Measurements from ENCODE around the gene CBX1. TPM values are rescaled to one million over a fixed set of nuclear protein-coding genes. Genes with fewer than 3 reads are reported as not detected.

Gene CBX1
- total and polyA plus RNA-seq, 2 of the 4 experiments (the other 2 are of a cell fraction): 35.0 to 54.9 TPM

GRCh38 chr17:48102043-48102750, 919 bp upstream of the CBX1 start:
- H4K8ac ChIP-seq (ENCODE audit: low read depth in 2 of 2, low read length in 2 of 2): peak overlapping the region; percentile 26 to 90; a peak in 2 of 4 replicates
- no peak overlapping the region for H3K4ac ChIP-seq (ENCODE audit: low read depth, low read length)
- dilution Hi-C loops (cut with HindIII; ENCODE audit: low sequenced_read_pairs, unreplicated experiment) (no loop called here), in situ Hi-C loops (cut with MboI; ENCODE audit: low sequenced_read_pairs) (no loop called here), intact Hi-C loops (cut with micrococcal nuclease) (no loop called here)
- WGBS, 2 experiments (ENCODE audit: extremely low coverage in 2 of 2, insufficient read length in 1 of 2): 88% methylated on average over 6 of the region's 19 CpGs; no CpG with 5 or more reads in 1 of the 2 experiments
- H2BK15ac ChIP-seq (ENCODE audit: low read depth, low read length): no peak overlapping the region
- H3K9ac ChIP-seq (ENCODE audit: low read depth, low read length): no peak overlapping the region
- no peak overlapping the region for H2AFZ ChIP-seq (replicated peaks; ENCODE audit: low read length, poor library complexity)
- H3K56ac ChIP-seq (ENCODE audit: extremely low read depth, insufficient read depth, low read length): no peak overlapping the region
- no peak overlapping the region for H2AK9ac ChIP-seq (replicated peaks; ENCODE audit: low read depth, low read length, poor library complexity)
- no peak overlapping the region for H3K4me2 ChIP-seq (ENCODE audit: low read depth, low read length)
- DNase-seq (no peak), ATAC-seq (ENCODE audit: low read depth) (no peak)
- H3K14ac ChIP-seq (replicated peaks; ENCODE audit: low read depth, low read length): no peak overlapping the region
- H3K23ac ChIP-seq (ENCODE audit: low read depth, low read length): no peak overlapping the region
- ChIA-PET POLR2A (ENCODE audit: unreplicated experiment) (no interaction called here), CTCF (no interaction called here)
- H2BK20ac ChIP-seq (ENCODE audit: low read depth, low read length): no peak overlapping the region
- no peak overlapping the region for H4K91ac ChIP-seq (ENCODE audit: insufficient read depth, low read depth, low read length)
- H3K4me1 ChIP-seq (ENCODE audit: control insufficient read depth, insufficient read depth, low read length): peaks cover 2% of the 10 kb centered on the region; the same call in 1 of the 2 replicates
- H3K79me1 ChIP-seq (ENCODE audit: low read depth in 1 of 2, low read length in 2 of 2): peaks cover 0 to 14% of the 10 kb centered on the region in 2 experiments; a peak in 2 of 4 replicates
- H2BK120ac ChIP-seq (ENCODE audit: low read depth, low read length): no peak overlapping the region
- no peak overlapping the region for H3K27ac ChIP-seq (ENCODE audit: insufficient read depth, low read length)
- H3K18ac ChIP-seq (ENCODE audit: low read depth, low read length): no peak overlapping the region
- no peaks in the 10 kb centered on the region for H3K9me1 ChIP-seq (ENCODE audit: insufficient read depth, low read length)
- no peaks in the 10 kb centered on the region for H3K36me3 ChIP-seq (ENCODE audit: control insufficient read depth, insufficient read depth, low read length)
- H4K20me1 ChIP-seq (ENCODE audit: insufficient read depth, low read length): peaks cover 24% of the 10 kb centered on the region
- no peak overlapping the region for H2AK5ac ChIP-seq (ENCODE audit: low read depth, low read length)
- TF ChIP-seq MAFK (IDR thresholded peaks at IDR 0.05; ENCODE audit: low read depth, low read length): no peak
- TF ChIP-seq SMC3 (IDR thresholded peaks at IDR 0.05; ENCODE audit: low read depth, low read length): no peak
- TF ChIP-seq ELK1 (IDR thresholded peaks at IDR 0.05; ENCODE audit: borderline replicate concordance, low read depth, low read length): no peak
- TF ChIP-seq NFE2L2 (IDR thresholded peaks at IDR 0.05; ENCODE audit: low read depth, low read length): no peak
- TF ChIP-seq RCOR1 (IDR thresholded peaks at IDR 0.05; ENCODE audit: insufficient replicate concordance, low read length): no peak
- TF ChIP-seq CHD1 (IDR thresholded peaks at IDR 0.05; ENCODE audit: low read depth, low read length): no peak
- H3K27me3 ChIP-seq (ENCODE audit: control insufficient read depth, insufficient read depth, low read length): no peaks in the 10 kb centered on the region
- H2BK5ac ChIP-seq (ENCODE audit: low read depth, low read length, poor library complexity, severe bottlenecking): no peak overlapping the region
- no peak overlapping the region for H3K4me3 ChIP-seq (ENCODE audit: insufficient read depth, low read depth, low read length)
- no peaks in the 10 kb centered on the region for H3K9me3 ChIP-seq (ENCODE audit: control insufficient read depth, insufficient read depth, low read length)
- H4K5ac ChIP-seq (ENCODE audit: low read depth, low read length): no peak overlapping the region
- BruUV-seq (replicated peaks): no TSS peak
